Lung (tissue), 12 donors: Measurements from ENCODE around the gene CYP24A1. TPM values are rescaled to one million over a fixed set of nuclear protein-coding genes. Genes with fewer than 3 reads are reported as not detected.
A peak's percentile ranks its signal among the peaks of the same experiment; 100 is the strongest.

Experiments used
- ATAC-seq: fragments of 200-7000 bp; cut with Tn5 transposase; one replicate; pipeline ENCODE4 v1.9.1; 2020; ENCODE audit warnings: moderate number of reproducible peaks; ENCODE audit not compliant: insufficient read depth, low FRiP score
- DNase-seq, 3 donors: peaks; one replicate each; pipeline ENCODE4 v3.0.0-alpha.2; 2013 to 2017
- H3K27ac ChIP-seq, 2 donors: one replicate each; pipeline ENCODE4 v1.5.1; 2013; ENCODE audit warnings: mild to moderate bottlenecking in 2 of 2, moderate library complexity in 2 of 2, control low read depth in 1 of 2, inconsistent platforms in 1 of 2, low read depth in 1 of 2, low read length in 1 of 2
- H3K27me3 ChIP-seq, 3 donors: one replicate each; pipeline ENCODE4 v1.5.1; 2013; ENCODE audit warnings: low read length in 2 of 3; ENCODE audit not compliant: control insufficient read depth in 3 of 3, insufficient read depth in 3 of 3
- H3K36me3 ChIP-seq, 4 donors: one replicate each; pipeline ENCODE4 v1.5.1; 2013; ENCODE audit warnings: low read length in 4 of 4, mild to moderate bottlenecking in 1 of 4, moderate library complexity in 1 of 4; ENCODE audit not compliant: control insufficient read depth in 4 of 4, insufficient read depth in 4 of 4
- H3K4me1 ChIP-seq, 5 donors: one replicate each; pipeline ENCODE4 v1.5.1; 2013; ENCODE audit warnings: low read length in 5 of 5, mild to moderate bottlenecking in 2 of 5, moderate library complexity in 1 of 5; ENCODE audit not compliant: control insufficient read depth in 5 of 5, insufficient read depth in 5 of 5
- H3K4me3 ChIP-seq: one replicate; pipeline ENCODE4 v1.5.1; 2013; ENCODE audit warnings: mild to moderate bottlenecking, control low read depth, moderate library complexity
- H3K9ac ChIP-seq, 2 donors: one replicate each; pipeline ENCODE4 v1.5.1; 2013; ENCODE audit warnings: low read length in 2 of 2, control low read depth in 1 of 2; ENCODE audit not compliant: insufficient read depth in 1 of 2
- H3K9me3 ChIP-seq, 4 donors: one replicate each; pipeline ENCODE4 v1.5.1; 2013; ENCODE audit warnings: low read length in 3 of 4, mild to moderate bottlenecking in 1 of 4, moderate library complexity in 1 of 4; ENCODE audit not compliant: control insufficient read depth in 4 of 4, insufficient read depth in 3 of 4
- CTCF ChIP-seq: IDR thresholded peaks from 2 replicates; pipeline ENCODE4 v1.5.1; 2012; ENCODE audit warnings: mild to moderate bottlenecking; ENCODE audit errors: control extremely low read depth, extremely low read depth
- WGBS, 2 donors: extraction: QIAGEN DNeasy Blood & Tissue Kit; methylation state at CpG; one replicate each; pipeline ENCODE4 v1.1.7; 2013; 5-methylcytosine and 5-hydroxymethylcytosine counted together
- polyA plus RNA-seq, 2 donors: library from polyadenylated mRNA; stranded (reverse); fragments of 200-250 nt; gene quantifications; one replicate each; pipeline ENCODE4 v1.2.1, GENCODE V29; 2013
- total RNA-seq, 2 donors: library from RNA; depleted of rRNA in 1 of 2; stranded (reverse); fragments of >200 nt in 1 of 2; gene quantifications; one replicate each; pipeline ENCODE4 v1.2.1, GENCODE V29; 2014 to 2021
- donor health status: control.
- donor health status: control.
- donor health status: Bipolar disorder and iron deficiency.
- donor health status: healthy.
- donor health status: DM: yes; HTN: yes; CAD: no.

The CYP24A1 gene
- total and polyA plus RNA-seq, 4 donors: 0.30 to 5.9 (median 1.1) TPM

- peak overlapping the region in 1 of 2 donors; percentile 32 for H3K27ac ChIP-seq
These were observed 58.5 kb downstream of the CYP24A1 start for GRCh38 chr20:54115172-54115854.

GRCh38 chr20:54114109-54114508, 59.7 kb downstream of the CYP24A1 start:
- H3K9ac ChIP-seq: no peak overlapping the region

More at GRCh38 chr20:54115172-54115854, 58.5 kb downstream of the CYP24A1 start:
- WGBS, 2 donors: 49 to 71% methylated on average over 15 of the region's 15 CpGs
- H3K27me3 ChIP-seq: no peaks in the 10 kb centered on the region
- H3K9me3 ChIP-seq: peaks cover 0 to 3% (median 0%) of the 10 kb centered on the region in 4 donors
- ATAC-seq (no peak), DNase-seq (peak in 2 of 3 donors; percentile 21 to 58)
- no peak for TF ChIP-seq CTCF
- H3K4me3 ChIP-seq: no peak overlapping the region
- H3K4me1 ChIP-seq: peaks cover 0 to 9% (median 5%) of the 10 kb centered on the region in 5 donors
- H3K9ac ChIP-seq: no peak overlapping the region
- no peaks in the 10 kb centered on the region for H3K36me3 ChIP-seq

GRCh38 chr20:54113566-54113965, 60.2 kb downstream of the CYP24A1 start:
- Histone ChIP-seq H3K9ac (no peak overlapping the region), H3K4me1 (peaks cover 0 to 9% (median 5%) of the 10 kb centered on the region in 5 donors), H3K36me3 (no peaks in the 10 kb centered on the region), H3K27ac (no peak overlapping the region), H3K4me3 (no peak overlapping the region), H3K9me3 (peaks cover 0 to 3% (median 0%) of the 10 kb centered on the region in 4 donors), H3K27me3 (no peaks in the 10 kb centered on the region)
- ATAC-seq (no peak), DNase-seq (no peak)
- TF ChIP-seq CTCF: no peak
- WGBS, 2 donors: 91 to 92% methylated on average over 2 of the region's 2 CpGs

More at GRCh38 chr20:54114109-54114508, 59.7 kb downstream of the CYP24A1 start:
- DNase-seq (no peak), ATAC-seq (no peak)
- Histone ChIP-seq H3K27me3 (no peaks in the 10 kb centered on the region), H3K36me3 (no peaks in the 10 kb centered on the region), H3K4me1 (peaks cover 0 to 9% (median 5%) of the 10 kb centered on the region in 5 donors), H3K4me3 (no peak overlapping the region), H3K9me3 (peaks cover 0 to 3% (median 0%) of the 10 kb centered on the region in 4 donors), H3K27ac (no peak overlapping the region)
- WGBS, 2 donors: 58% methylated on average over 2 of the region's 2 CpGs
- TF ChIP-seq CTCF: no peak
